IMR-90 (cell line): ENCODE measurements around the gene CEP83. TPM values are rescaled to one million over a fixed set of nuclear protein-coding genes. Genes with fewer than 3 reads are reported as not detected.

ENCODE experiments used
- ATAC-seq: fragments of 200-7000 bp; cut with Tn5 transposase; 2 replicates; pipeline ENCODE4 v1.9.1; 2020; ENCODE audit warnings: low read depth, mild to moderate bottlenecking, moderate library complexity
- BruUV-seq: library from RNA; stranded (reverse); fragments of 400-500 nt; replicated peaks from 2 replicates; lab custom pipeline; 2021; lab: Mats Ljungman, UMichigan
- CTCF ChIA-PET: fragments of 300-600 bp; formaldehyde crosslinking; extraction: SDS; loops from one replicate; lab custom pipeline; 2021; ENCODE audit warnings: antibody characterized with exemption; lab: Yijun Ruan, JAX
- POLR2A ChIA-PET: fragments of 300-600 bp; sonication (Branson Sonifier 250); formaldehyde crosslinking; loops from one replicate; lab custom pipeline; 2022; ENCODE audit warnings: antibody characterized with exemption; ENCODE audit not compliant: unreplicated experiment; lab: Charles Lee
- DNase-seq: peaks from one replicate; pipeline ENCODE4 v3.0.0; 2013
- H2AFZ ChIP-seq: replicated peaks from 2 replicates; pipeline ENCODE3; 2013; ENCODE audit warnings: low read length, mild to moderate bottlenecking; ENCODE audit not compliant: poor library complexity
- H2AK5ac ChIP-seq: 2 replicates; pipeline ENCODE4 v1.6.1; 2013; ENCODE audit warnings: low read depth, low read length, inconsistent platforms
- H2AK9ac ChIP-seq: replicated peaks from 2 replicates; pipeline ENCODE3; 2013; ENCODE audit warnings: mild to moderate bottlenecking, low read depth, low read length, moderate library complexity; ENCODE audit not compliant: poor library complexity
- H2BK120ac ChIP-seq: 2 replicates; pipeline ENCODE4 v1.6.1; 2013; ENCODE audit warnings: low read depth, low read length, inconsistent platforms
- H2BK15ac ChIP-seq: 3 replicates; pipeline ENCODE4 v1.6.1; 2013; ENCODE audit warnings: low read depth, low read length, inconsistent platforms
- H2BK20ac ChIP-seq: 2 replicates; pipeline ENCODE4 v1.6.1; 2013; ENCODE audit warnings: low read depth, mild to moderate bottlenecking, inconsistent platforms, low read length, moderate library complexity
- H2BK5ac ChIP-seq: 2 replicates; pipeline ENCODE4 v1.6.1; 2013; ENCODE audit warnings: mild to moderate bottlenecking, low read depth, low read length, inconsistent platforms; ENCODE audit not compliant: poor library complexity, severe bottlenecking
- H3K14ac ChIP-seq: replicated peaks from 2 replicates; pipeline ENCODE4 v1.6.1; 2013; ENCODE audit warnings: low read depth, low read length, inconsistent platforms
- H3K18ac ChIP-seq: 2 replicates; pipeline ENCODE4 v1.6.1; 2013; ENCODE audit warnings: low read depth, low read length, control low read depth
- H3K23ac ChIP-seq: 2 replicates; pipeline ENCODE4 v1.6.1; 2013; ENCODE audit warnings: low read depth, low read length, inconsistent platforms
- H3K27ac ChIP-seq: 2 replicates; pipeline ENCODE4 v1.5.1; 2013; ENCODE audit warnings: mild to moderate bottlenecking, control low read depth, low read length; ENCODE audit not compliant: insufficient read depth
- H3K27me3 ChIP-seq: 2 replicates; pipeline ENCODE4 v1.6.1; 2013; ENCODE audit warnings: low read length; ENCODE audit not compliant: control insufficient read depth, insufficient read depth
- H3K36me3 ChIP-seq: 2 replicates; pipeline ENCODE4 v1.6.1; 2013; ENCODE audit warnings: low read length, mixed read lengths; ENCODE audit not compliant: control insufficient read depth, insufficient read depth
- H3K4ac ChIP-seq: 2 replicates; pipeline ENCODE4 v1.6.1; 2013; ENCODE audit warnings: low read depth, low read length, inconsistent platforms
- H3K4me1 ChIP-seq: 2 replicates; pipeline ENCODE4 v1.6.1; 2013; ENCODE audit warnings: low read length, mixed read lengths; ENCODE audit not compliant: control insufficient read depth, insufficient read depth
- H3K4me2 ChIP-seq: 2 replicates; pipeline ENCODE4 v1.6.1; 2013; ENCODE audit warnings: low read depth, mild to moderate bottlenecking, control low read depth, low read length, moderate library complexity
- H3K4me3 ChIP-seq: 2 replicates; pipeline ENCODE4 v1.5.1; 2013; ENCODE audit warnings: low read depth, mild to moderate bottlenecking, control low read depth, low read length, moderate library complexity; ENCODE audit not compliant: insufficient read depth
- H3K56ac ChIP-seq: 2 replicates; pipeline ENCODE4 v1.6.1; 2013; ENCODE audit warnings: low read length, inconsistent platforms; ENCODE audit not compliant: insufficient read depth; ENCODE audit errors: extremely low read depth
- H3K79me1 ChIP-seq, 2 experiments: 2 replicates each; pipeline ENCODE4 v1.6.1; 2013; ENCODE audit warnings: low read length in 2 of 2, inconsistent platforms in 1 of 2, low read depth in 1 of 2
- H3K9ac ChIP-seq: 2 replicates; pipeline ENCODE4 v1.6.1; 2013; ENCODE audit warnings: low read depth, low read length, control low read depth
- H3K9me1 ChIP-seq: 2 replicates; pipeline ENCODE4 v1.6.1; 2013; ENCODE audit warnings: low read length, inconsistent platforms; ENCODE audit not compliant: insufficient read depth
- H3K9me3 ChIP-seq: 2 replicates; pipeline ENCODE4 v1.6.1; 2013; ENCODE audit warnings: low read length; ENCODE audit not compliant: control insufficient read depth, insufficient read depth
- H4K20me1 ChIP-seq: 2 replicates; pipeline ENCODE4 v1.6.1; 2013; ENCODE audit warnings: low read length, inconsistent platforms; ENCODE audit not compliant: insufficient read depth
- H4K5ac ChIP-seq: 2 replicates; pipeline ENCODE4 v1.6.1; 2013; ENCODE audit warnings: mild to moderate bottlenecking, low read depth, low read length, control low read depth
- H4K8ac ChIP-seq, 2 experiments: 2 replicates each; pipeline ENCODE4 v1.6.1; 2013; ENCODE audit warnings: low read depth in 2 of 2, low read length in 2 of 2, control low read depth in 1 of 2, inconsistent platforms in 1 of 2
- H4K91ac ChIP-seq: 2 replicates; pipeline ENCODE4 v1.6.1; 2013; ENCODE audit warnings: low read depth, low read length, inconsistent platforms; ENCODE audit not compliant: insufficient read depth
- CHD1 ChIP-seq: IDR thresholded peaks from 2 replicates; pipeline ENCODE4 v1.6.1; 2012; ENCODE audit warnings: low read depth, low read length, improper control_type of control experiment
- CTCF ChIP-seq: conservative IDR thresholded peaks from 2 replicates; pipeline ENCODE4 v1.5.1; 2012; ENCODE audit warnings: mild to moderate bottlenecking, low read depth, low read length, improper control_type of control experiment
- NFE2L2 ChIP-seq: fragments of 150-350 bp; IDR thresholded peaks from 2 replicates; pipeline ENCODE4 v1.6.1; 2016; ENCODE audit warnings: low read depth, mild to moderate bottlenecking, low read length
- RAD21 ChIP-seq: IDR thresholded peaks from 2 replicates; pipeline ENCODE4 v1.6.1; 2012; ENCODE audit warnings: low read length, improper control_type of control experiment
- USF2 ChIP-seq: fragments of 150-350 bp; IDR thresholded peaks from 2 replicates; pipeline ENCODE4 v1.6.1; 2017; ENCODE audit warnings: mild to moderate bottlenecking, antibody characterized with exemption, low read length, low read depth
- WGBS, 2 experiments: methylation state at CpG; one replicate each; pipeline versions ENCODE4 v1.1.5 to v1.1.7; 2013; ENCODE audit warnings: missing lambda C conversion rate in 2 of 2; ENCODE audit not compliant: insufficient read length in 1 of 2; ENCODE audit errors: extremely low coverage in 2 of 2; 5-methylcytosine and 5-hydroxymethylcytosine counted together
- dilution Hi-C: fragments of 300-500 bp; cut with HindIII; formaldehyde crosslinking; loops from one replicate; pipeline ENCODE4 v1.14.3; 2018; ENCODE audit warnings: low sequenced_read_pairs; ENCODE audit not compliant: unreplicated experiment
- in situ Hi-C: fragments of 300-500 bp; cut with MboI; formaldehyde crosslinking; loops from 3 replicates; pipeline ENCODE4 v1.14.3; 2019; ENCODE audit warnings: low sequenced_read_pairs, inconsistent platforms, mixed read lengths
- intact Hi-C: fragments of 100-400 bp; cut with micrococcal nuclease; formaldehyde crosslinking; loops from 2 replicates; pipeline ENCODE4 v1.10.0; 2022
- polyA plus RNA-seq, 3 experiments: library from polyadenylated mRNA; depleted of rRNA; stranded (reverse); fragments of >200 nt; gene quantifications; 2 replicates each; pipeline ENCODE4 v1.2.3, GENCODE V29; 2012; ENCODE audit warnings: low replicate concordance in 1 of 3
- total RNA-seq: library from RNA; depleted of rRNA; stranded (reverse); fragments of >200 nt; gene quantifications from 2 replicates; pipeline ENCODE4 v1.2.3, GENCODE V29; 2012
- TF ChIP-seq, protein P1 (sequence below): fragments of 150-350 bp; IDR thresholded peaks from 2 replicates; pipeline ENCODE4 v1.6.1; 2016; ENCODE audit warnings: low read depth, mild to moderate bottlenecking, low read length, moderate library complexity, borderline replicate concordance

Gene CEP83
- total and polyA plus RNA-seq, 2 of the 4 experiments (the other 2 are of a cell fraction), result 3.9 to 8.9 TPM

- dilution Hi-C loops, result no loop called here
- ATAC-seq, result no peak
These were observed 33.6 kb downstream of the CEP83 start for GRCh38 chr12:94426049-94426448.

More at GRCh38 chr12:94426049-94426448, 33.6 kb downstream of the CEP83 start:
- Histone ChIP-seq H3K9me1 (0 out of 2 replicates have a peak, but pooled peaks cover 6% of the 10 kb centered on the region), H3K27ac (no peak overlapping the region), H3K4me2 (no peak overlapping the region), H3K4me1 (peaks cover 2% of the 10 kb centered on the region; the same call in 1 of the 2 replicates), H4K8ac (no peak overlapping the region), H3K23ac (no peak overlapping the region), H4K20me1 (peaks cover 3% of the 10 kb centered on the region; the same call in 1 of the 2 replicates), H2AK5ac (no peak overlapping the region), H4K91ac (no peak overlapping the region), H2AK9ac (no peak overlapping the region), H3K18ac (no peak overlapping the region; the same call in 1 of the 2 replicates), H3K4me3 (no peak overlapping the region), H3K36me3 (no peaks in the 10 kb centered on the region), H3K79me1 (peaks cover 14 to 15% of the 10 kb centered on the region in 2 experiments; a peak in 3 of 4 replicates), H2BK120ac (no peak overlapping the region), H2BK15ac (no peak overlapping the region), H2BK20ac (no peak overlapping the region), H3K14ac (no peak overlapping the region), H3K9ac (no peak overlapping the region), H3K4ac (no peak overlapping the region), H3K56ac (no peak overlapping the region), H3K9me3 (peaks cover 13% of the 10 kb centered on the region), H2AFZ (no peak overlapping the region), H2BK5ac (no peak overlapping the region), H3K27me3 (no peaks in the 10 kb centered on the region), H4K5ac (no peak overlapping the region)
- in situ Hi-C loops (no loop called here), intact Hi-C loops (loop anchor here (5.0 kb wide), 1 partner anchor 159 kb away; no protein-coding TSS in a partner anchor)
- ChIA-PET POLR2A (no interaction called here), CTCF (interaction anchor here (0.6 kb wide), 1 partner anchor 101 kb away, joined by 4 read pairs; no protein-coding TSS in a partner anchor)
- WGBS, 2 experiments, result no CpG with 5 or more reads among the region's 3 CpGs
- no peak for TF ChIP-seq USF2
- no peak for TF ChIP-seq NFE2L2
- no peak for TF ChIP-seq CHD1
- no peak for TF ChIP-seq RAD21
- no peak for TF ChIP-seq CTCF
- TF ChIP-seq, protein P1, sequence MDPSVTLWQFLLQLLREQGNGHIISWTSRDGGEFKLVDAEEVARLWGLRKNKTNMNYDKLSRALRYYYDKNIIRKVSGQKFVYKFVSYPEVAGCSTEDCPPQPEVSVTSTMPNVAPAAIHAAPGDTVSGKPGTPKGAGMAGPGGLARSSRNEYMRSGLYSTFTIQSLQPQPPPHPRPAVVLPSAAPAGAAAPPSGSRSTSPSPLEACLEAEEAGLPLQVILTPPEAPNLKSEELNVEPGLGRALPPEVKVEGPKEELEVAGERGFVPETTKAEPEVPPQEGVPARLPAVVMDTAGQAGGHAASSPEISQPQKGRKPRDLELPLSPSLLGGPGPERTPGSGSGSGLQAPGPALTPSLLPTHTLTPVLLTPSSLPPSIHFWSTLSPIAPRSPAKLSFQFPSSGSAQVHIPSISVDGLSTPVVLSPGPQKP, result no peak
- no peak for DNase-seq
- BruUV-seq, result no TSS peak
